Liver (tissue), 3 donors: Measurements from ENCODE around the gene IQCC.

Source experiments
- ATF3 ChIP-seq: IDR thresholded peaks from 2 replicates; pipeline ENCODE4 v1.6.1; 2016; ENCODE audit warnings: antibody characterized with exemption
- CTCF ChIP-seq: fragments of 150-350 bp; IDR thresholded peaks from 2 replicates; pipeline ENCODE4 v1.5.1; 2017; ENCODE audit warnings: improper control_type of control experiment, low read depth, low read length; ENCODE audit not compliant: missing input control
- EGR1 ChIP-seq, 2 donors: IDR thresholded peaks; 2 replicates each; pipeline ENCODE4 v1.6.1; 2016 to 2018; ENCODE audit warnings: antibody characterized with exemption in 2 of 2, low read depth in 2 of 2
- FOXA1 ChIP-seq: IDR thresholded peaks from 2 replicates; pipeline ENCODE4 v1.6.1; 2016; ENCODE audit warnings: antibody characterized with exemption
- GABPA ChIP-seq, 2 donors: IDR thresholded peaks in 1 of 2; conservative IDR thresholded peaks in 1 of 2; 2 replicates each; pipeline ENCODE4 v1.6.1; 2016; ENCODE audit warnings: antibody characterized with exemption in 2 of 2, mild to moderate bottlenecking in 1 of 2, moderate library complexity in 1 of 2
- JUND ChIP-seq, 2 donors: IDR thresholded peaks; 2 replicates each; pipeline ENCODE4 v1.6.1; 2016; ENCODE audit warnings: antibody characterized with exemption in 2 of 2
- RAD21 ChIP-seq, 2 donors: IDR thresholded peaks; 2 replicates each; pipeline ENCODE4 v1.6.1; 2016; ENCODE audit warnings: antibody characterized with exemption in 2 of 2, mild to moderate bottlenecking in 2 of 2
- SP1 ChIP-seq: IDR thresholded peaks from 2 replicates; pipeline ENCODE4 v1.6.1; 2018; ENCODE audit warnings: antibody characterized with exemption, mild to moderate bottlenecking
- TAF1 ChIP-seq: conservative IDR thresholded peaks from 2 replicates; pipeline ENCODE4 v1.6.1; 2016; ENCODE audit warnings: antibody characterized with exemption, mild to moderate bottlenecking
- YY1 ChIP-seq: IDR thresholded peaks from 2 replicates; pipeline ENCODE4 v1.6.1; 2016; ENCODE audit warnings: antibody characterized with exemption, mild to moderate bottlenecking
- ZBTB33 ChIP-seq: IDR thresholded peaks from 2 replicates; pipeline ENCODE4 v1.6.1; 2016; ENCODE audit warnings: antibody characterized with exemption
- donor health status: healthy.
- donor health status: healthy.

- TF ChIP-seq CTCF (no peak), SP1 (no peak), FOXA1 (no peak), TAF1 (no peak), ATF3 (no peak), GABPA (IDR thresholded peaks at IDR 0.05 in 1 of 2, conservative IDR thresholded peaks at IDR 0.05 in 1 of 2) (no peak), EGR1 (IDR thresholded peaks at IDR 0.05; ENCODE audit: low read depth in 2 of 2) (no peak), RAD21 (IDR thresholded peaks at IDR 0.05) (no peak), YY1 (no peak), JUND (IDR thresholded peaks at IDR 0.05) (no peak), ZBTB33 (no peak)
Measured at GRCh38 chr1:32201011-32201855, 4.2 kb upstream of the IQCC start.
